HG02884 (cell line): Measurements from ENCODE around the gene KRTAP4-5.
"Not testable (repeated sequence)": the region's sequence is repeated elsewhere in the genome, so short reads cannot be mapped to it uniquely, and the experiment has no call there.

ENCODE experiments used
- ATAC-seq: cut with Tn5 transposase; IDR thresholded peaks from one replicate; pipeline ENCODE4 v1.9.1; 2021; ENCODE audit warnings: mild to moderate bottlenecking, moderate library complexity; ENCODE audit not compliant: unreplicated experiment

Gene KRTAP4-5

DNA sequence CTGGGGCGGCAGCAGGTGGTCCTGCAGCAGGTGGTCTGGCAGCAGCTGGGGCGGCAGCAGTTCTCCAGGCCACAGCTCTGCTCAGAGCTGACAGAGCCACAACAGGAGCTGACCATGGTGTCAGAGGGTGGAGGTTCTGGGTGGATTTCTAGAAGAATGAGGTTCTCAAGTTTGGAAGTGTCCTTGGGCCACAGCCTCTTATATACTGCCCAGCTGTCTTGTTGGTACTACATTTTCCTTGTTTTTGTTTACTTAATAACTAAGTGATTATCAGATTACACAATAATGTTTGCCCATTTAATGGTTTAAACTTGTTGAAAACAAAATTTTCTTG lies at the start of gene KRTAP4-5:
KRTAP4-5 (minus strand) TSS at position 174 of the 334 bp plus-strand sequence; CDS start at position 116, 58 bp downstream.
- no peak for ATAC-seq

DNA sequence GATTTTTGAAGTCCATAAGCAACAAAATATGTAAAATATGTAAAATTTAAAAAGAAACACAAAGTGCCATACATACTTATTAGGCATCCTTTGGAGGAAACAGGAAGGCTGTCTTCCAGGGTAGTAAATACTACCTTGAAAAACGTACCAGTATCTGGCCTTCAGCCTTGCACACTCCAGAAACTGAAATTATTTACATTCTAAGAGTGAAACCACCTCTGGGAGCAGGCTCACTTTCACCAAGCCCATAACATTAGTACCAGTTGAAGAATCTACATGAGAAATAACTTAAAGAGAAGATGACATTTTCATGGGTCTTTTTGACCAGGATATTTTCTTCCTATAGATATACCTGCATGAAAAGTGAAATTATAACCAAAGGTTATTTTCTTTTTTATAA lies 46.4 kb upstream of the KRTAP4-5 start:
- no peak for ATAC-seq

DNA sequence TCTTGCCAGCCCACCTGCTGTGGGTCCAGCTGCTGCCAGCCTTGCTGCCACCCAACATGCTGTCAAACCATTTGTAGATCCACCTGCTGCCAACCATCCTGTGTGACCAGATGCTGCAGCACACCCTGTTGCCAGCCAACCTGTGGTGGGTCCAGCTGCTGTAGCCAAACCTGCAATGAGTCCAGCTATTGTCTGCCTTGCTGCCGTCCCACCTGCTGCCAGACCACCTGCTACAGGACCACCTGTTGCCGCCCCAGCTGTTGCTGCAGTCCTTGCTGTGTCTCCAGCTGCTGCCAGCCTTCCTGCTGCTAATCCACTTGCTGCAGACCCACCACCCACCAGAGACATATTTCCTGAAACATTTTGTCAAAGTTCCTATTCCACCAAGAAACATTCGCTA lies 40.7 kb upstream of the KRTAP4-5 start:
- ATAC-seq: no peak

DNA sequence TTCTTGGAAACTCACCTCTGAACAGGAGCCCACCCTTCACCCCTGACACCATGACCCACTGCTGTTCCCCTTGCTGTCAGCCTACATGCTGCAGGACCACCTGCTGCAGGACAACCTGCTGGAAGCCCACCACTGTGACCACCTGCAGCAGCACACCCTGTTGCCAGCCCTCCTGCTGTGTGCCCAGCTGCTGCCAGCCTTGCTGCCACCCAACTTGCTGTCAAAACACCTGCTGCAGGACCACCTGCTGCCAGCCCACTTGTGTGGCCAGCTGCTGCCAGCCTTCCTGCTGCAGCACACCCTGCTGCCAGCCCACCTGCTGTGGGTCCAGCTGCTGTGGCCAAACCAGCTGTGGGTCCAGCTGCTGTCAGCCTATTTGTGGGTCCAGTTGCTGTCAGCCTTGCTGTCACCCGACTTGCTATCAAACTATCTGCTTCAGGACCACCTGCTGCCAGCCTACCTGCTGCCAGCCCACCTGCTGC lies 40.3 kb upstream of the KRTAP4-5 start, which contains the start of gene KRTAP9-1:
KRTAP9-1 (plus strand) TSS at position 51 of the 482 bp plus-strand sequence; CDS start at position 51, 0 bp downstream.
- not testable (repeated sequence) for ATAC-seq

DNA sequence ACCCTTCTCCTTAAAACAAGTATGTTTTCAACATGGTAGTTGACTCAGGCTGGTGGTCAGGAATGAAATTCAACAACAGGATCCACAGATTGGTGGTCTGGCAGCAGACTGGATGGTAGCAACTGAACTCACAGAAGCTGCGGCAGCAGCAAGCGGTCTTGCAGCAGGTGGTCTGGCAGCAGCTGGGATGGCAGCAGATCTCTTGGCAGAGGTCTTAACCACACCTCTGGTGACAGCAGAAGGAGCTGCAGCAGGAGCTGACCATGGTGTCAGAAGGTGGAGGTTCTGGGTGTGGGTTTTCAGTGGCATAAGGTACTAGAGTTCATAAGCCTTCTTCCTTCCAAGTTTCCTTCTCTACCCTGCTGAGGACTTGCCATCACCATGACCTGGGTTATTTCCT lies 37.2 kb upstream of the KRTAP4-5 start:
- no peak for ATAC-seq

DNA sequence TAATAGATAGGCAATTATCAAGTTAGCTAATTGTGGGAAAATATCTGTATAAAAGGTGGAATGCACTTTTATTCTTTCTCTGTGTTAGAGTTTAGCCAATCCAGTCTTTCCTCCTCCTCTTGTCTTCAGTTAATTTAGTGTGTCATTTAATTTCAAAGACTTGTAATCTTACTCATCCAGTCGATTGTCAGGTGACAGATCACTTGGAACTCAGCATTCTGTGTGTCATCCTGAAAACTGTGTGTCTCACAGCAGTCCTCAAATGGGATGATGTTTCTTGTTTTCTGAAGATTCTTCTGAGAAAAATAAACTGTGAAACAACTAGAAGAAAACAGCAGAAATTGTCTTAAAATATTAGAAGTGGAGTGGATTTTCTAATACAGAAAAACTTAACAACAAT lies 35.4 kb upstream of the KRTAP4-5 start:
- no peak for ATAC-seq

DNA sequence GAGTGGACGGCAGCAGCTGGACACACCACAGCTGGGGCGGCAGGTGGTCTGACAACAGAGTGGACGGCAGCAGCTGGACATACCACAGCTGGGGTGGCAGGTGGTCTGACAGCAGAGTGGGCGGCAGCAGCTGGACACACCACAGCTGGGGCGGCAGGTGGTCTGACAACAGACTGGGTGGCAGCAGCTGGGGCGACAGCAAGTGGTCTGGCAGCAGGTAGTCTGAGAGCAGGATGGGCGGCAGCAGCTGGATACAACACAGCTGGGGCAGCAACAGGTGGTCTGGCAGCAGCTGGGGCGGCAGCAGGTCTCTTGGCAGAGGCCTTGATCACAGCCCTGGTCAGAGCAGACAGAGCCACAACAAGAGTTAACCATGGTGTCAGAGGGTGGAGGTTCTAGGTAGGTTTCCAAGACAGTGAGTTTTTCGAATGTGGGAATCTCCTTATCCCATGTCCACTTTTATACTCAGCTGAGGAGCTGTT lies 34.9 kb upstream of the KRTAP4-5 start, which contains the start of gene KRTAP4-1:
KRTAP4-1 (minus strand) TSS at position 432 of the 482 bp plus-strand sequence; CDS start at position 375, 57 bp downstream.
- ATAC-seq: no peak

DNA sequence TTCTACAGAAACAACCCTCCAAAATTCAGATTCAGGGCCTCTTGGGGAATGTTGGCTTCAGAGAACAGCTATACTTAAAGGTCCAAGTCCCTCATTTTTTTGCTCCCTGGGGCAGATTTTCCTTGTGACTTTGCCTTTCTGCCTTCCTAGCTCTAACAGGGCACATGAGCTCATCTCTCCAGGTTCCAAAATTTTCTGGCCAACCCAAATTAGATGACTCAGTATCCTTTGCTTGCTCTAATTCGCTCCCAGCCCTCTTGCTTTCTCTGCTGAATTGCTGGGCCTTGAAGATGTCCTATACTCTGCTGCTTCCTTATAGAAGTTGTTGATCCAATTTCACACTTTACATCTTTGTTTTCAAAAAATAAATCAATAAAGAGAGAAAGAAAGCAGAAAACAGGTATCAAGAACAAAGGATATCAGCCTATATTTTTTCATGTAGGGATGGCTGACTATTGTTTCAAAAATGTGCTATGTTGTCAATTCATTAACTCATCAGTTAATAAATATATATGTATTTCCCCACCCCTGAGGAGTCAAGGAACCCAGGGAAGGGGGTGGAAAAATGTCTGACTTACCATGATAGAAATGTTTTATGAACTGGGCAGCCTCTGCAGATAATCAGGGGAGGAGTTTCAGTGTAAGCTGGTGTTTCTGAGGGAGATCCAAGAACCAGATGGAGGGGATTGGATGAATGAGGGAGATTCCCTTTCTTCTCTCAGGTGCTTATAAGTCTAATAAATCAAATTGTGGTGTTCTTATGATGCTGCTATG lies 29.4 kb upstream of the KRTAP4-5 start:
- no peak for ATAC-seq

DNA sequence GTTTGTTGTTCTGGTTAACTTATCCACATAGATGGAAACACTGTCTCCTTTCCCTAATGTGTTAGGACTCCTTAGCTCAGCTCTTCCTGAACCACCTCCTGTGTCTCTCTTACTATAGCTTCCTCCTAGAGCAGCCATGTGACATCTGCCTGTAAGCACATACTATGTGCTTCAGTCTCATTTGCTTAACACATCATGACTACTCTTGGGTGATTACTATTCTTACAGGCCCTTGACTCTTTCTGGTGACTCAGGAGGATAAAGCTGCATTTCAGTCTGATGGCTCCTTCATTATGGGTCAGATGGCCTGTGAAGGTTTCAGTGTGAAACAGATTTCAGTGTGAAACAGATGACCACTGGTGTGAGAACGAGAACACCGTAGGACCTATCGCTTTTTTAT lies 28.7 kb upstream of the KRTAP4-5 start:
- no peak for ATAC-seq

DNA sequence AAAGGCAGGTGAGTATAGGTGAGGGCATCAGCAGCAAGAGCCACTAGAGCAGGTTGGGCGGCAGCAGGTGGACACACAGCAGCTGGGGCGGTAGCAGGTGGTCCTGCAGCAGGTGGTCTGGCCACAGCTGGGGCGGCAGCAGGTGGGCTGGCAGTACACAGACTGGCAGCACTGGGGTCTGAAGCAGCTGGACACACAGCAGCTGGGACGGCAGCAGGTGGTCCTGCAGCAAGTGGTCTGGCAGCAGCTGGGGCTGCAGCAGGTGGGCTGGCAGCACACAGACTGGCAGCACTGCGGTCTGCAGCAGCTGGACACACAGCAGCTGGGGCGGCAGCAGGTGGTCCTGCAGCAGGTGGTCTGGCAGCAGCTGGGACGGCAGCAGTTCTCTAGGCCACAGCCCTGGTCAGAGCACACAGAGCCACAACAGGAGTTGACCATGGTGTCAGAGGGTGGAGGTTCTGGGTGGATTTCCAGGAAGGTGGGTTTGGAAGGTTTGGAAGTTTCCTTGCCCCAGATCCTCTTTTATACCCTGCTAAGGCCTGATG lies 28.2 kb upstream of the KRTAP4-5 start, which contains the start of gene KRTAP4-2:
KRTAP4-2 (minus strand) TSS at position 495 of the 545 bp plus-strand sequence; CDS start at position 438, 57 bp downstream.
- no peak for ATAC-seq

DNA sequence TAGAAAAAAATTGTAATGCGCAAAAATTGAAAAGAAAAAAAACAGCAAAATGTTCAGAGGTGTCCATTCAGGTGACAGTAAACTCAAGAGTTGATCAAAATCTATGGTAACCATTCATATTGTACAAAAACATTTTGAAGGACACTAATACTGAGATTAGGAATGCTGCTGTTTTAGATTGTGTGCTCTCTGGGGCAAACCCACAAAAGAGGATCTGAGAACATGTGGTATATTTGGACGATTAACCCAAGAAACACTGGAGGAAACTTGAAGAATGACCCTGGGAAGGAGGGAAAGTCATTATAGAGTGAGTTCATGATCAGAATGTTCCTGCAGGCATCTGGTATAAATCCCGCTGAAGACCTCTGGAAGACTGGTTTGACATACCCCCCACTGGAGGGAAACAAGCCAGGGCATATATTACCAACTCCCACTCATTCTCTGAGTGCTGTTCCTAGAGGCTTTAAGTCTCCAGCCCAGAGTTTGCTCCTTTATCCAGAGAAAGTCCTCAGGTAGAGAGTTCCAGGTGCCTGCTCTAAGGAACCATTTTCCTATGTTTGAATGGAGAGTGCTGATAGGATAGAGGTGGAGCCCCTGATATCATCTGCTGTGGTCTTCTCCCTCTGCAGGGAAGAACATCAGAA lies 27.2 kb upstream of the KRTAP4-5 start:
- no peak for ATAC-seq

DNA sequence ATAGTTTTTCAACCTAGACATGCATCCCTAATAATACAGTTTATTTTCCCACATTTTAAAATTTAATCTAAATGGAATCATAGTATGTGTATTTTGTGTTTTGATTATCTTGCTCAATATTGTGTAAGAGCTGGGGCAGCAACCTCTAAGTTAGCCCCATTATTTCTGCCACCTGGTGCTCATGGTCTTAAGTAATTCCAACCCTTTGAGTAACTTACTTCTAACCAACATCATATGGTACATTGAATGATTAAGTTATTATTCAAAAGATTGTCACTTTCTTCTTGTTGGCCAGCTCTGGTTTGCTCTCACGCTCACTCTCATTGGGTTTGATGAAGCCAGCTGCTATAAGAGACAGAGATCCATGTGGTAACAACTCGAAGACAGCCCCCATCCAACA lies 22.3 kb upstream of the KRTAP4-5 start:
- ATAC-seq: no peak

DNA sequence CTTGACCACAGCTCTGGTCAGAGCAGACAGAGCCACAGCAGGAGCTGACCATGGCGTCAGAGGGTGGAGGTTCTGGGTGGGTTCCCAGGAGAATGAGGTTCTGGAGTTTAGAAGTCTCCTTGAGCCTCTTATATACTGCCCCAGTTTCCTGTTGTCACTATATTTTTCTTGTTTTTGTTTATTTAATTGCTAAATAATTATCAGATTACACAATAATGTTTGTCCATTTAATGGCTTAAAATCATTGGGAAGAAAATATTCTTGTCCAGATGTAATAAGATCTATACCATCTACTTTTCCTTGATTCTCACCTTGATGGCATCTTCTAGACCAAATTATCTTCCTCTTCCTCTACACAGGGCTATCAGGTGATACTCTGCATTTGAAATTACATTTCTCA lies 18.5 kb upstream of the KRTAP4-5 start, which contains the start of gene KRTAP4-3:
KRTAP4-3 (minus strand) TSS at position 101 of the 400 bp plus-strand sequence; CDS start at position 52, 49 bp downstream.
- no peak for ATAC-seq

DNA sequence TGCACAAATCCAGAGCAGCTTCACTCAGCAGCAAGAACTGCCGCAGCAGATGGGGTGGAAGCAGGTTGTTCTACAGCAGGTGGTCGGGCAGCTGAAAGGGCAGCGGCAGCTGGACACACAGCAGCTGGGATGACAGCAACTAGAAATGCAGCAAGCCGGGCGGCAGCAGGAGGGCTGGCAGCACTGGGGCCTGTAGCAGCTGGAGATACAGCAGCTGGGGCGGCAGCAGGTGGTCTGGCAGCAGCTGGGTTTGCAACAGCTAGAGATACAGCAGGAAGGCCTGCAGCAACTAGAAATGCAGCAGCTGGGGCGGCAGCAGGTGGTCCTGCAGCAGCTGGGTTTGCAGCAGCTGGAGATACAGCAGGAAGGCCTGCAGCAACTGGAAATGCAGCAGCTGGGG lies 17.9 kb upstream of the KRTAP4-5 start:
- ATAC-seq: no peak

DNA sequence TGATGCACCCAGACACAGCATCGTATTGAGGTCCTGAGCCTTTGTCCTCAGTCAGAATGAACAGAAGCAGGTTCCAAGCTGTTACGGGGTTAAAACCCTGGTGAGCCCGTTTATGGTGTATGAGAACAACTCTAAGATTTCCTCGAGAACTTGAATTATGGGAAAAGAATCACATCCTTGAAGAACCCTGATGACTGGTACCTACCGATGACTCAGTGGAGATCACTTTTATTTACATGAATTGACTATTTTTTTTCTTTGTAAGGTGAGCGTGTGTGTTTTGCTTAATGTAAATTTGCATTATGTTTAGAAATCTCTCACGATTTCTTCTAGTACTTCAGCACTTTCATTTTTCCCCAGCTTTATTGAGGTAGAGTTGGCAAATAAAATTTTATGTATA lies 14.2 kb upstream of the KRTAP4-5 start:
- no peak for ATAC-seq

DNA sequence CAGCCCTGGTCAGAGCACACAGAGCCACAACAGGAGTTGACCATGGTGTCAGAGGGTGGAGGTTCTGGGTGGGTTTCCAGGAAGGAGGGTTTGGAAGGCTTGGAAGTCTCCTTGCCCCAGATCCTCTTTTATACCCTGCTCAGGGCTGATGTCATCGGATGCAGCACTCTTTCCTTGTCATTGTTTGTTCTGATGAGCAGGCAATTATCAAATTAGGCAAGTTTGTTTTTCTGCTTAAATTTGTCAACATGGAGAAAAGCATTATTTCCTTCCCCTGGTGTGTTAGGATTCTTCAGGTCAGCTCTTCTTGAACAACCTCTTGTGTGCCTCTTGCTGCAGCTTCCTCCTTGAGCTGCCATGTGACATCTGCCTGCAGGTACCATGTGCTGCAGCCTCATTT lies 11.0 kb upstream of the KRTAP4-5 start, which contains the start of gene KRTAP4-4:
KRTAP4-4 (minus strand) TSS at position 101 of the 400 bp plus-strand sequence; CDS start at position 44, 57 bp downstream.
- ATAC-seq: no peak

DNA sequence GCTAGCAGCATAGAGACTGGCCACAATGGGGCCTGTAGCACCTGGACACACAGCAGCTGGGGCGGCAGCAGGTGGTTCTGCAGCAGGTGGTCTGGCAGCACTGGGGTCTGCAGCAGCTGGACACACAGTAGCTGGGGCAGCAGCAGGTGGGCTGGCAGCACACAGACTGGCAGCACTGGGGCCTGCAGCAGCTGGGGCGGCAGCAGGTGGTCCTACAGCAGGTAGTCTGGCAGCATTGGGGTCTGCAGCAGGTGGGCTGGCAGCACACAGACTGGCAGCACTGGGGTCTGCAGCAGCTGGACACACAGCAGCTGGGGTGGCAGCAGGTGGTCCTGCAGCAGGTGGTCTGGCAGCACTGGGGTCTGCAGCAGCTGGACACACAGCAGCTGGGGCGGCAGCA lies 10.6 kb upstream of the KRTAP4-5 start:
- ATAC-seq: not testable (repeated sequence)

DNA sequence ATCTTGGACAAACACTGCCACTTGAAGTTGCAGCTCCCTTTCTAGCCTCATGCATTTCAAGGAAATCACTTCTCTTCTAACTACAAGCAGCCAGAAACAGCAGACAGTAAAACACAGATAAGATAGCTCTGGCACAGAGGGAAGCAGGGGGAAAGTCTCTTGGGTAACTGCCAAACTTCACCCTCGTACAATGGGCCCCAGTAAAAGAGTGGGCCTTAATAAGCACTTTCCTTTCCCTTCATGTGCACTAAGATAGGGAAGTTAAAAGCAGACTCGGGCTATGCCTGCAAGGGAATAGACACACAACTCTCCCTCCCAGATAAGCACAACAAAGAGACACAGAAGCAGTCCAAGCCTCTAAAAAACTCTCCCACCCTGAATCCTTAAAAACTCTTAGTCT lies 4.2 kb upstream of the KRTAP4-5 start:
- no peak for ATAC-seq

DNA sequence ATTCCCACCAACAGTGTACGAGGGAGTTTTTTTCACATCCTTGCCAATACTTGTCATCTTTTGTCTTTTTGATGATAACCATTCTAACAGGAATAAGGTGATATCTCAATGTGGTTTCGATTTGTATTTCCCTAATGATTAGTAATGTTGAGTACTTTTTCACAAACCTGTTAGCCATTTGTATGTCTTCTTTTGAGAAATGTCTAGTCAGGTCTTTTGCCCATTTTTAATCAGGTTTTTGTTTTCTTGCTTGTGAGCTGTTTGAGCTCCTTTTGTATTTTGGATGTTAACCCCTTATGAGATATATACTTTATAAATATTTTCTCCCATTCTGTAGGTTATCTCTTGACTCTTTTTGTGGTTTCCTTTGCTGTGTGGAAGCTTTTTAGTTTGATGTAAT lies 1.9 kb upstream of the KRTAP4-5 start:
- ATAC-seq: no peak

DNA sequence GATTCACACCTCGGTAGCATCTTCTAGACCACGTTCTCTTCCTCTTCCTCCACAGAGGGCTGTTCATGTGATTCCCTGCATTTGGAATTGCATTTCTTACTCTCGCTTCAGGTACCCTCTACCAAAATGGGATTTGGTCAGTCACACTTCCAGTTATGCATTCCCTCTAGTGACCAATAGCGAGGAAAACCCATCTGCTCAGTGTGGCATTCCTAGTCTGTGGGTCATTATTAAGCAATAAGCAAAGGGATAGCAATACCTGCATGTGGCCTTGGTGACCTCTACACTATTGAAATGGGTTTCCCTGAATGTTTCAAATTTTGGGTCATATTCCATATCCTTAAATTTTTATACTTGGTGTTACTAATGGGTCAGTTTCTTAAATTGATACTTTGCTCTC lies 401 bp upstream of the KRTAP4-5 start:
- ATAC-seq: no peak

DNA sequence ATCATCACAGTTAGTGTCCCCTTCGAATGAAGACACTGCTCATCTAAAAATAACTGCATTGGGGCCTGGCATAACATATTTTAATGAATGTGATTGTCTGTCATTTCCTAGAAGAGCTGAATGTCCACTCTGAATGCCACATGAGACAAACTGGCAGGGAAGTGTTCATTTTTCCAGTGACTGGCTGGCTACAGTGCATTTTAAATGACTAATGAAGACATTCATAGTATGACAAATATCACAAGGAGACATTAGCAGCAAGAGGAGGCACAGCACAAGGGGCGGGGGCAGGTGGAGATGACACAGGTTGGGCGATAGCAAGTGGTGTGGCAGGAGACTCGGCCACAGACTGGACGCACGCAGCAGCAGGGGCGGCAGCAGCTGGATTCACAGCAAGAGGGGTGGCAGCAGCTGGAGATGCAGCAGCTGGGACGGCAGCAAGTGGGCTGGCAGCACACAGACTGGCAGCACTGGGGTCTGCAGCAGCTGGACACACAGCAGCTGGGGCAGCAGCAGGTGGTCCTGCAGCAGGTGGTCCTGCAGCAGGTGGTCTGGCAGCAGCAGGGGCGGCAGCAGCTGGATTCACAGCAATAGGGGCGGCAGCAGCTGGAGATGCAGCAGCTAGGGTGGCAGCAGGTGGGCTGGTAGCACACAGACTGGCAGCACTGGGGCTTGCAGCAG lies 514 bp downstream of the KRTAP4-5 start:
- not testable (repeated sequence) for ATAC-seq
